HG03175 (cell line): Measurements from ENCODE around the gene PEPD.

ENCODE experiments used
- ATAC-seq: cut with Tn5 transposase; IDR thresholded peaks from one replicate; pipeline ENCODE4 v1.9.1; 2021; ENCODE audit warnings: mild to moderate bottlenecking, moderate library complexity; ENCODE audit not compliant: unreplicated experiment

PEPD gene

GRCh38 chr19:33427801-33428626 is 93.6 kb downstream of the PEPD start:
- no peak for ATAC-seq

GRCh38 chr19:33426621-33427361 is 94.8 kb downstream of the PEPD start:
- ATAC-seq = no peak

GRCh38 chr19:33424181-33424580 is 97.4 kb downstream of the PEPD start:
- ATAC-seq = no peak

GRCh38 chr19:33422369-33423180 is 99.0 kb downstream of the PEPD start:
- no peak for ATAC-seq

- ATAC-seq = no peak
These were observed 100.2 kb downstream of the PEPD start for GRCh38 chr19:33421368-33421767.

- no peak for ATAC-seq
These were observed 100.8 kb downstream of the PEPD start for GRCh38 chr19:33420821-33421220.

- no peak for ATAC-seq
These were observed 101.8 kb downstream of the PEPD start for GRCh38 chr19:33419788-33420130.

GRCh38 chr19:33418871-33419787 is 102.5 kb downstream of the PEPD start:
- no peak for ATAC-seq

- no peak for ATAC-seq
These were observed 103.1 kb downstream of the PEPD start for GRCh38 chr19:33418461-33418860.

GRCh38 chr19:33417751-33418150 is 103.8 kb downstream of the PEPD start:
- ATAC-seq = no peak

- ATAC-seq = no peak
These were observed 105.0 kb downstream of the PEPD start for GRCh38 chr19:33416307-33417215.

GRCh38 chr19:33414667-33415605 is 106.7 kb downstream of the PEPD start:
- no peak for ATAC-seq

GRCh38 chr19:33413868-33414666 is 107.5 kb downstream of the PEPD start:
- ATAC-seq = no peak

GRCh38 chr19:33413426-33413725 is 108.2 kb downstream of the PEPD start:
- ATAC-seq = no peak

- no peak for ATAC-seq
These were observed 108.8 kb downstream of the PEPD start for GRCh38 chr19:33412601-33413425.

- no peak for ATAC-seq
These were observed 109.9 kb downstream of the PEPD start for GRCh38 chr19:33411621-33412180.
